Measurements from ENCODE around the gene CBARP.

CBARP gene

DNA sequence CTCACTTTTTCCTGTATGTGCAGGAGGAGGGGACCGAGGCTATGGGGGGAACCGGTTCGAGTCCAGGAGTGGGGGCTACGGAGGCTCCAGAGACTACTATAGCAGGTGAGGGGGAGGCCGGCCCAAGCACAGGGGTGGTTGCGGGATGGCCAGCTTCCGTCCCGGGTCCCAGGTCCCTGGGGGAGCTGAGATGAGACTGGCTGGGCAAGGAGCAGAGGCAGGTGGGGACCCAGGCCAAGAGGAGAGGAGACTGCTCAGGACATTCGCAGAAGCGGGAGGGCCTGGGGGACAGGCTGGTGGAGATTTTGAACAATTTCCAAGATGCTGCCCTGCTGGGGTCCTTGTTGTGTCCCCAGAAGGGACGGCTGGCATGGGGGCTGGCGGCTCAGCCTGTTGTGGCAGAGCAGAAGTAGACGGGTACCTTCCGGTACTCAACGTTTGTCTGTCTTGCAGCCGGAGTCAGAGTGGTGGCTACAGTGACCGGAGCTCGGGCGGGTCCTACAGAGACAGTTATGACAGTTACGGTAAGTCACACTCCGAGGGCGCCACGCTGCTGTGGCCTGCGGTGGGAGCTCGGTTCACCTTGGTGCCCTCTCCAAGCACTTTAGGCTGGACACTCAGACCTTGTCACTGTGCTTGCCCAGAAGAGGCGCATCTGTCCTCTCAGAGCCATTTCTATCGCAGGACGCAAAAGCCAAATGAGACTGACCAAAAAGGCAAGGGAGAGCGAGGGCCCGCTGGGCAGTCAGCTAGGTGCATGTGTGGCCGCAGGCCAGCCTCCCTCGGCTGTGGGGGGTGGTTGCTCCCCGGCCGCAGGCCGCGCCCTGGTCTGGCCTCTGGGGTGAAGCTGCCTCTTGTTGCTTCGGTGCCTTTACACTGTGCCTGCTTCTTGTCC, 34.0 kb upstream of the CBARP start:
- no peak for DNase-seq (ENCODE audit: low spot score)
- H3K27ac ChIP-seq (ENCODE audit: poor library complexity, severe bottlenecking) = peak overlapping the region; percentile 97
- no peak for ATAC-seq (ENCODE audit: low read depth)
- H3K9me3 ChIP-seq (ENCODE audit: severe bottlenecking) = no peaks in the 10 kb centered on the region
- H3K36me3 ChIP-seq (ENCODE audit: low read depth) = peaks cover 52% of the 10 kb centered on the region
- no peaks in the 10 kb centered on the region for H3K27me3 ChIP-seq (ENCODE audit: insufficient read depth, poor library complexity, severe bottlenecking)
- H3K4me3 ChIP-seq (ENCODE audit: severe bottlenecking) = no peak overlapping the region
- no peak for TF ChIP-seq CTCF (IDR thresholded peaks at IDR 0.05; ENCODE audit: poor library complexity, severe bottlenecking)
- peaks cover 7% of the 10 kb centered on the region for H3K4me1 ChIP-seq (ENCODE audit: insufficient read depth, poor library complexity, severe bottlenecking)

GRCh38 chr19:1270854-1271527, 33.2 kb upstream of the CBARP start:
- DNase-seq (ENCODE audit: low spot score) = no peak
- H3K27ac ChIP-seq (ENCODE audit: poor library complexity, severe bottlenecking) = peak overlapping the region; percentile 97
- peaks cover 7% of the 10 kb centered on the region for H3K4me1 ChIP-seq (ENCODE audit: insufficient read depth, poor library complexity, severe bottlenecking)

GRCh38 chr19:1270213-1270853, 32.5 kb upstream of the CBARP start:
- Histone ChIP-seq H3K4me1 (ENCODE audit: insufficient read depth, poor library complexity, severe bottlenecking) (peaks cover 7% of the 10 kb centered on the region), H3K27me3 (ENCODE audit: insufficient read depth, poor library complexity, severe bottlenecking) (no peaks in the 10 kb centered on the region), H3K36me3 (ENCODE audit: low read depth) (peaks cover 52% of the 10 kb centered on the region), H3K9me3 (ENCODE audit: severe bottlenecking) (no peaks in the 10 kb centered on the region), H3K27ac (ENCODE audit: poor library complexity, severe bottlenecking) (peak overlapping the region; percentile 97), H3K4me3 (ENCODE audit: severe bottlenecking) (peak overlapping the region; percentile 82)
- TF ChIP-seq CTCF (IDR thresholded peaks at IDR 0.05; ENCODE audit: poor library complexity, severe bottlenecking) = no peak
- DNase-seq (ENCODE audit: low spot score) = no peak
- no peak for ATAC-seq (ENCODE audit: low read depth)

More at GRCh38 chr19:1270854-1271527, 33.2 kb upstream of the CBARP start:
- no peak for ATAC-seq (ENCODE audit: low read depth)
- no peaks in the 10 kb centered on the region for H3K27me3 ChIP-seq (ENCODE audit: insufficient read depth, poor library complexity, severe bottlenecking)
- TF ChIP-seq CTCF (IDR thresholded peaks at IDR 0.05; ENCODE audit: poor library complexity, severe bottlenecking) = no peak
- H3K9me3 ChIP-seq (ENCODE audit: severe bottlenecking) = no peaks in the 10 kb centered on the region
- H3K4me3 ChIP-seq (ENCODE audit: severe bottlenecking) = no peak overlapping the region
- H3K36me3 ChIP-seq (ENCODE audit: low read depth) = peaks cover 52% of the 10 kb centered on the region

- no peak for TF ChIP-seq CTCF (IDR thresholded peaks at IDR 0.05; ENCODE audit: poor library complexity, severe bottlenecking)
- no peaks in the 10 kb centered on the region for H3K27me3 ChIP-seq (ENCODE audit: insufficient read depth, poor library complexity, severe bottlenecking)
- peak overlapping the region; percentile 97 for H3K27ac ChIP-seq (ENCODE audit: poor library complexity, severe bottlenecking)
- H3K4me3 ChIP-seq (ENCODE audit: severe bottlenecking) = peak overlapping the region; percentile 82
- no peaks in the 10 kb centered on the region for H3K9me3 ChIP-seq (ENCODE audit: severe bottlenecking)
- peaks cover 11% of the 10 kb centered on the region for H3K4me1 ChIP-seq (ENCODE audit: insufficient read depth, poor library complexity, severe bottlenecking)
- ATAC-seq (ENCODE audit: low read depth) (peak; percentile 2; the same call in 2 of the 3 replicates), DNase-seq (ENCODE audit: low spot score) (no peak)
- peaks cover 48% of the 10 kb centered on the region for H3K36me3 ChIP-seq (ENCODE audit: low read depth)
Observed at GRCh38 chr19:1269478-1270212, 31.8 kb upstream of the CBARP start.
